Suprapubic skin (tissue), 4 donors: ENCODE measurements around the gene SYNE3.

Experiments
- CTCF ChIP-seq, 2 donors: fragments of 200-600 bp in 1 of 2; fragments of 450-650 bp in 1 of 2; sonication (generic) in 1 of 2; IDR thresholded peaks; one replicate each; pipeline ENCODE4 v1.5.1; 2016 to 2019; ENCODE audit warnings: antibody characterized with exemption in 2 of 2, mild to moderate bottlenecking in 1 of 2, moderate library complexity in 1 of 2
- EP300 ChIP-seq: sonication (generic); formaldehyde crosslinking; IDR thresholded peaks from one replicate; pipeline ENCODE4 v1.6.1; 2017; ENCODE audit warnings: antibody characterized with exemption
- POLR2A ChIP-seq, 2 donors: fragments of 450-650 bp; IDR thresholded peaks; one replicate each; pipeline ENCODE4 v1.6.1; 2017; ENCODE audit warnings: antibody characterized with exemption in 2 of 2, mild to moderate bottlenecking in 2 of 2, moderate library complexity in 2 of 2
- POLR2AphosphoS5 ChIP-seq, 3 donors: sonication (generic); formaldehyde crosslinking; IDR thresholded peaks; one replicate each; pipeline ENCODE4 v1.6.1; 2017; ENCODE audit warnings: antibody characterized with exemption in 3 of 3

GRCh38 chr14:95475540-95476240, 40.8 kb downstream of the SYNE3 start:
- TF ChIP-seq CTCF (IDR thresholded peaks at IDR 0.05) = no peak
- TF ChIP-seq POLR2AphosphoS5 (IDR thresholded peaks at IDR 0.05) = no peak
- TF ChIP-seq POLR2A (IDR thresholded peaks at IDR 0.05) = no peak
- no peak for TF ChIP-seq EP300
